Activated CD4-positive, alpha-beta T cell treated with anti-CD3 and anti-CD28 coated beads for 24 hours (primary cell): ENCODE data around the gene VCL.
"Not testable (repeated sequence)": the region's sequence is repeated elsewhere in the genome, so short reads cannot be mapped to it uniquely, and the experiment has no call there.

Experiments
- DNase-seq, 2 donors: peaks; one replicate each; pipeline ENCODE4 v3.0.0-alpha.2; 2020; ENCODE audit warnings: low read depth in 2 of 2

The VCL gene

GRCh38 chr10:74107391-74107790 lies 109.5 kb downstream of the VCL start:
- no peak for DNase-seq

- DNase-seq: no peak
These were observed 111.5 kb downstream of the VCL start for GRCh38 chr10:74109452-74109851.

GRCh38 chr10:74110120-74110519 lies 112.2 kb downstream of the VCL start:
- no peak for DNase-seq

GRCh38 chr10:74111799-74112198 lies 113.9 kb downstream of the VCL start:
- no peak for DNase-seq

GRCh38 chr10:74113546-74113945 lies 115.6 kb downstream of the VCL start:
- no peak for DNase-seq

- no peak for DNase-seq
These were observed 116.1 kb downstream of the VCL start for GRCh38 chr10:74114041-74114448.

- no peak for DNase-seq
These were observed 119.8 kb downstream of the VCL start for GRCh38 chr10:74117738-74118137.

GRCh38 chr10:74118804-74119203 lies 120.9 kb downstream of the VCL start:
- DNase-seq: no peak

GRCh38 chr10:74120911-74121310 lies 123.0 kb downstream of the VCL start:
- no peak for DNase-seq

- DNase-seq: no peak
These were observed 123.5 kb downstream of the VCL start for GRCh38 chr10:74121368-74121767.

- no peak for DNase-seq
These were observed 124.1 kb downstream of the VCL start for GRCh38 chr10:74122060-74122459.

- no peak for DNase-seq
These were observed 125.2 kb downstream of the VCL start for GRCh38 chr10:74123081-74123480.

GRCh38 chr10:74133923-74134820 lies 136.3 kb downstream of the VCL start:
- no peak for DNase-seq

- DNase-seq: no peak
These were observed 137.5 kb downstream of the VCL start for GRCh38 chr10:74135452-74135851.

- DNase-seq: no peak
These were observed 140.1 kb downstream of the VCL start for GRCh38 chr10:74137992-74138391.

- DNase-seq: not testable (repeated sequence)
These were observed 140.7 kb downstream of the VCL start for GRCh38 chr10:74138596-74138995.

- DNase-seq: no peak
These were observed 142.1 kb downstream of the VCL start for GRCh38 chr10:74139981-74140380.

GRCh38 chr10:74140553-74140952 lies 142.6 kb downstream of the VCL start:
- DNase-seq: no peak

GRCh38 chr10:74145133-74145532 lies 147.2 kb downstream of the VCL start:
- DNase-seq: no peak

- DNase-seq: not testable (repeated sequence)
These were observed 149.1 kb downstream of the VCL start for GRCh38 chr10:74146980-74147379.

- peak; percentile 62 to 70 for DNase-seq
These were observed 152.5 kb downstream of the VCL start, which contains the start of gene AP3M1 for GRCh38 chr10:74150204-74150989. Gene AP3M1 (minus strand): TSS chr10:74150828. CDS start chr10:74138379, 12,449 bp downstream.

GRCh38 chr10:74150990-74151878 lies 153.3 kb downstream of the VCL start, which contains the start of gene ADK:
Gene ADK (plus strand): TSS chr10:74151221. CDS start chr10:74151279, 58 bp downstream.
- peak; percentile 100 for DNase-seq
